Fibroblast of skin of right biceps (primary cell): ENCODE data around the gene SPRYD7.
"Not testable (repeated sequence)": the region's sequence is repeated elsewhere in the genome, so short reads cannot be mapped to it uniquely, and the experiment has no call there.

Source experiments
- DNase-seq: peaks from one replicate; pipeline ENCODE4 v3.0.0-alpha.2; 2013

Gene SPRYD7

DNA sequence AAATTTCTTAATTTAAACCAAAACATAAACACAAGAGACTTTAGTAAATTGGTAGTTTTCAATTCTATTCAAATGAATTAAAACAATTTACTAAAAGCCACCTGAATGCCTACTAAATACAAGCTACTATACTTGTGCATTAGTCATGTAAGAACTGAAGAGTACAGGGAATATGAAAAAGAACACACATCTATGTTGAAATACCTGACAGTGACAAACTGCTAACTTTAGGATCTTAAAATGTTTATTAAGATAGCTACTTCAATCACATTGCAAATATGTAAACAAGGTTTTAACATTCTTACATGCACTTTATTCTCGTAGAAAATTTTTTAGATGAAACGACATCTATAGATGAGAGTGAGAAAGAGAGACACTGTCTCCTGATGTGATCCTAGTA is 4.1 kb downstream of the SPRYD7 start:
- DNase-seq: no peak

DNA sequence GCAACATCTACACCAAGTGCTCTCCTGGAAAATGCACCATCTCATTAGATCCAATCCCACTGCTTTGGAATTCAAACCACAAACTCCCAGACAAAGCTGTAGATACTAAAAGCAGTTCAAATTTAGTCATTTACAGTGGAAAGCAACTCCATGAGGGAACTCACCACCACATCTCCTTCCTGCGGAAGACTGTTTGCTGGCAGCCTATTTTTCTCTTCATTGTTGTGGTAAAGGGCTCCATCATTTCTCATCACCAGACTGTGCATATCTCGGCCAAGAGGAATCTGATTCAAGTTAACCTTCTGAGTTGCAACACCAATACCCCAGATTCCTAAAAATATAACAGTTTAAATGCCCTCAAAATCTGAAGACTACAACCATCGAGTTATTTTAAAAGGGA is 8.4 kb downstream of the SPRYD7 start:
- peak; percentile 82 for DNase-seq

GRCh38 chr13:49925881-49926418 is 10.2 kb downstream of the SPRYD7 start:
- no peak for DNase-seq

DNA sequence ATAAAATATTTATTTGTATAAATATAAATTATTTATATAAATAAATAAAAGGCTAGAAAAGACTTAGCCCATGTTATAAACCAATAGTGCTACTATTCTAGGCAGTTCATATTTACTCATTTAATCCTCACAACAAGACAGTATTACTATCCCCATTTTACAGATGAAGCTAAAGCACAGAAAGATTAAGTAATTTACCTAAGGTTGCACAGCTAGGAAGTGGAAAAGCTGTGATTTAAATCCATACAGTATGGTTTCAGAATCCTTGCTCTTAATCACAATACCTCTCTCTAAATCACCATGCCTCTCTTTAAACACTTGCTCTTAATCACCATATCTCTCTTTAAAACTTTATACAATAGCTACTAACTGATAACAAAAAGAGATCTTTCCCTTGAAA is 13.8 kb downstream of the SPRYD7 start:
- no peak for DNase-seq

- not testable (repeated sequence) for DNase-seq
Measured at GRCh38 chr13:49920969-49921368, 15.2 kb downstream of the SPRYD7 start.

- DNase-seq: not testable (repeated sequence)
Measured at GRCh38 chr13:49918106-49918505, 18.0 kb downstream of the SPRYD7 start.

DNA sequence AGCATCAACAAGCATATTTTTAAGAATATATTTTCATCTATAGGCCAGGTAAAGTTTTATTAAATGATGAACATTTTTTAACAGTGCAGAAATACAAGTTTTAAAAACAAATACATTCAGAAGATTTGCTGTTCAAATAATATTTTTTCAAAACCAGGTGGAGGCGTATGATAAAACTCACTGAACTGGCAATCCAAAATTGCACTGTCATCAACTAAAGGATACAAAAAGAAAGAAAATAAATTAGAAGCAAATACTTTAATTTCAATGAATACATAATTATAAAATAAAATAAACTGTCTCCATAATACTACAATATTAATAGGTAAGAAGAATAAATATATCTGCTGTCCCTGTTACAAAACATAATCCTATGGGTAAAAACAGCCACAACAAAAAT is 21.2 kb downstream of the SPRYD7 start:
- DNase-seq: no peak

- no peak for DNase-seq
Measured at GRCh38 chr13:49908637-49909036, 27.5 kb downstream of the SPRYD7 start.

GRCh38 chr13:49904729-49905456 is 31.2 kb downstream of the SPRYD7 start:
- no peak for DNase-seq

DNA sequence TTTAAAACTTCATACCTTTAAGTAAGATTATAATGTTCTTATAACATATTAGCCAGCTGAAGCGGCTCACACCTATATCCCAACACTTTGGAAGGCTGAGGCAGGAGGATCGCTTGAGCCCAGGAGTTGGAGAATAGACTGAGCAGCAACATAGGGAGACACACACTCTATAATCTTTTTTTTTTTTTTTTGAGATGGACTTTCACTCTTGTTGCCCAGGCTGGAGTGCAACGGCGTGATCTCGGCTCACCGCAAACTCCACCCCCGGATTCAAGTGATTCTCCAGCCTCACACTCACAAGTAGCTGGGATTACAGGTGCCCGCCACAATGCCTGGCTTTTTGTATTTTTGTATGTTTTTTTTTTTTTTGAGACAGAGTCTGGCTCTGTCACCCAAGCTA is 37.3 kb downstream of the SPRYD7 start:
- DNase-seq: no peak

GRCh38 chr13:49897713-49898112 is 38.4 kb downstream of the SPRYD7 start:
- DNase-seq: no peak

DNA sequence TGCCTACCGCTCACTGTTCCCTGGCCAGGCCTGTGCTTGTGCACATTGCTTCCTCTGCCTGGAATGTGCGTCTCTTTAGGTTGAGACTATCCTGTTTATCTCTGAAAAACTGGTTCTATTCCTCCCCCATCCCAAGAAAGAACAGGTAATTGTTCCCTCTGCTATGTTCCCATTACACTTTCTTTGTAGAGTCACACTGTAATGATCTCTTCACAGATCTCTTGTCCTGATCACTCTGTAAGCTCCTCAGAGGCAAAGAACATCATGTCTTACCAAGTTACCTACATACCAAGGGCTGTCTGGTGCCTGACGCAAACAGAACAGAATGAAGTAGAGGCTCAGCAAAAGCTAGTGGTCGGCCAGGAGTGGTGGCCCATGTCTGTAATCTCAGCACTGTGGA is 40.3 kb downstream of the SPRYD7 start:
- DNase-seq: no peak

DNA sequence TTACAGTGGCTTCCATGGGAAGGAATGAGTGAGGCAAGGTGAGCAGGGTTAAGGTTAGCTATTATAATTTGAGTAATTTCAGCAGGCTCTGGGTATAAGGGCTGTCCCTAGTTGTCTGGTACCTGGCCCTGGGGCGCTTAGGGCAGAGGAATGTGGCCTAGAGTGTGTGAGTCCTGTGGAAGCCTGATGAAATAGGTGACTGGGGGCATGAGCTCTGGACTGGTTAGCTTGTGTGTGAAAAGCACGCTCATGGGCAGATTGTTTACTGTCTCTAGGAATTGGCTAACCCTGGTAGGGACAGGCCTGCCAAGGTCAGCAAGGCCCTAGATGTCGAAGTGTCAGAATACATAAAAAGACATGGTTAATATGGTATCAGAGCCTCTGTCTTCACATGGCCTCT is 42.5 kb downstream of the SPRYD7 start:
- DNase-seq: no peak

DNA sequence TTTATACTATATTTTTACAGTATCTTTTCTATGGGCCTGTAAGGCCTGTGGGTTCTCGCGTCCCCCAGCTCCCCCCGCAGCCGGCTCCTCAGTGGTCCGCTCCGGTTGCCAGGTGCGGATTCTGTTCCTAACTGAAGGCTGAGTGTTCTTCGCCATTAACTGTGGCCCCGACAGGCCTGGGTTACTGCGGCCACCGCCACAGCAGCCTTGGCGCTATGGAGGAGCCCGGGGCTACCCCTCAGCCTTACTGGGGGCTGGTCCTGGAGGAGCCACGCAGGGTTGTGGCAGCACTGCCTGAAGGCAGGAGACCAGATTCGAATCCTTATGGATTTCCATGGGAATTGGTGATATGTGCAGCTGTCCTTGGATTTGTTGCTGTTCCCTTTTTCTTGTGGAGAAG is 45.8 kb downstream of the SPRYD7 start:
- no peak for DNase-seq

- no peak for DNase-seq
Measured at GRCh38 chr13:49878682-49879081, 57.5 kb downstream of the SPRYD7 start.

DNA sequence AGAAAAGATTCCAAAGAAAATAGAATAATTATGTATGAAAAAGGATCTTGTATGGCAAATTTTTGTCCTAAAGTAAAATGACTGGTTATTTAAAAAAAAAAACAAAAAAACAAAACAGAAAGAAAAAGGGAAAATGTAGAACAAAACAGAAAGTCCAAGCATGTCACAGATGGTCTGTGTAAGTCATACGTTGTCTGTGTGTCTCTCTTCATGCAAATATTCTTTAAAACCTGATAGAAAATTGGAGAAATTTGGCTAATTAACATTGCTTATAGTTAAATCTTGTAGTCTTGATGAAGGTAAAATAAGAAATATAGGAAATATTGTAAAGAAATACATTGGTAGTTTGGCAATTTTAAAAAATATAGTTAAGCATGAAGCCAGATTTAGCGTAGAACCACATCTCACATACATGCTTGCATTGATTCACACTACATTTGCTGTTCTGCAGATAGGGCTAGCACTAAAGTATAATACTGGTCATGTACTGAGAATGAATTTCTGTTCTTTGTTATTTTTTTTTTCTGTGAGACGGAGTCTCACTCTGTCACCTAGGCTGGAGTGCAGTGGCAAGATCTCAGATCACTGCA is 58.4 kb downstream of the SPRYD7 start:
- DNase-seq: peak; percentile 22

- DNase-seq: no peak
Measured at GRCh38 chr13:49874430-49874829, 61.7 kb downstream of the SPRYD7 start.

GRCh38 chr13:49869519-49869918 is 66.6 kb downstream of the SPRYD7 start:
- peak; percentile 17 for DNase-seq

GRCh38 chr13:49867834-49868233 is 68.3 kb downstream of the SPRYD7 start:
- no peak for DNase-seq

DNA sequence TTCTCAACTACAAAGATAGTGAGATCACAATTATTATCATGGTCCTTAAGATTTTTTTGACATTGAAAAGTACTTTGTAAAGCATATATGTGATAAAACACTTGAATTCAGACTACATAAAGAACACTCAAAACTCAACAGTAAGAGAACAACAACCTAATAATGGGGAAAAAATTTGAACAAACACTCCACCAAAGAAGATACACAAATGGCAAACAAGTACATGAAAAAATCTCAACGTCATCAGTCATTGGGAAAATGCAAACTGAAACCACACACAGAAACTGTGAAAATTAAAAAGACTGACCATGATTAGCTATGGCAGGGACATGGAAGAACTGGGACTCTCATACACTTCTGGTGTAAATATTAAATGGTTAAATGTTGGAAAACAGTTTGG is 70.9 kb downstream of the SPRYD7 start:
- no peak for DNase-seq

DNA sequence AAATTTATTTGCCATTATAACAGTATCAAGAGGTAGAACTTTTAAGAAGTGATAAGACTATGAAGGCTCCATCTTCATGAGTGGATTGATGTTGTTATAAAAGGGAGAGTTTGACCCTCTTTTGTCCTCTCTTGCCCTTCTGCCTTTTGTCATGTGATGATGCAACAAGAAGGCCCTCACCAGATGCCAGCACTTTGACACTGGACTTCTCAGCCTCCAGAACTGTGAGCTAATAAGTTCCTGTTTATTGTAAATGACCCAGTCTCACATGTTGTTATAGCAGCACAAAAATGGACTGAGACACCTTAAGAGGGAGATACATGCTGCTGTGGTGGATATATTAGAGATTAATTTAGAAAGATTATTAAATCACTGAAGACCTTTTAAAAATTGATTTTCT is 71.6 kb downstream of the SPRYD7 start:
- DNase-seq: no peak
